Measurements from ENCODE around the gene GART.

The GART gene

GRCh38 chr21:33552999-33553598, 11.2 kb upstream of the GART start:
- no peak for DNase-seq

- DNase-seq: no peak
Measured at GRCh38 chr21:33552093-33552998, 10.4 kb upstream of the GART start.

GRCh38 chr21:33551664-33552063, 9.7 kb upstream of the GART start:
- no peak for DNase-seq

- DNase-seq: no peak
Measured at GRCh38 chr21:33550772-33551660, 9.1 kb upstream of the GART start.

- no peak for DNase-seq
Measured at GRCh38 chr21:33549848-33550771, 8.2 kb upstream of the GART start.

GRCh38 chr21:33546086-33546485, 4.2 kb upstream of the GART start:
- DNase-seq: no peak

- no peak for DNase-seq
Measured at GRCh38 chr21:33544451-33545195, 2.7 kb upstream of the GART start.

GRCh38 chr21:33543505-33544129, 1.7 kb upstream of the GART start:
- DNase-seq: no peak

GRCh38 chr21:33542640-33543504, 955 bp upstream of the GART start, which contains the start of gene SON:
Gene SON (plus strand): TSS chr21:33543038. CDS start chr21:33543093, 55 bp downstream.
- DNase-seq: peak; percentile 96

GRCh38 chr21:33541105-33541711, 709 bp downstream of the GART start:
- no peak for DNase-seq

GRCh38 chr21:33540711-33541104, 1.2 kb downstream of the GART start:
- no peak for DNase-seq

- DNase-seq: no peak
Measured at GRCh38 chr21:33539616-33540015, 2.3 kb downstream of the GART start.

- DNase-seq: no peak
Measured at GRCh38 chr21:33537212-33537611, 4.7 kb downstream of the GART start.

- no peak for DNase-seq
Measured at GRCh38 chr21:33531007-33531406, 10.9 kb downstream of the GART start.

GRCh38 chr21:33522953-33523349, 19.0 kb downstream of the GART start:
- DNase-seq: no peak

- DNase-seq: no peak
Measured at GRCh38 chr21:33522297-33522952, 19.5 kb downstream of the GART start.

GRCh38 chr21:33518899-33519298, 23.0 kb downstream of the GART start:
- DNase-seq: no peak

- DNase-seq: no peak
Measured at GRCh38 chr21:33514229-33514628, 27.7 kb downstream of the GART start.

GRCh38 chr21:33512481-33512880, 29.4 kb downstream of the GART start:
- no peak for DNase-seq
